ENCODE data around the gene TTC33.

The TTC33 gene

GRCh38 chr5:40683305-40683704, 72.5 kb downstream of the TTC33 start:
- Histone ChIP-seq H3K36me3 (ENCODE audit: control insufficient read depth, insufficient read depth, low read length) (no peaks in the 10 kb centered on the region), H3K9ac (ENCODE audit: low read depth, low read length) (no peak overlapping the region), H3K27me3 (ENCODE audit: control insufficient read depth, insufficient read depth, low read length) (peaks cover 47% of the 10 kb centered on the region), H3K9me3 (ENCODE audit: control insufficient read depth, insufficient read depth, low read length) (no peaks in the 10 kb centered on the region), H3K4me3 (ENCODE audit: low read depth, low read length) (no peak overlapping the region), H3K4me1 (ENCODE audit: control insufficient read depth, insufficient read depth, low read length) (no peaks in the 10 kb centered on the region)

GRCh38 chr5:40682154-40683017, 73.4 kb downstream of the TTC33 start:
- no peaks in the 10 kb centered on the region for H3K9me3 ChIP-seq (ENCODE audit: control insufficient read depth, insufficient read depth, low read length)
- no peaks in the 10 kb centered on the region for H3K4me1 ChIP-seq (ENCODE audit: control insufficient read depth, insufficient read depth, low read length)
- H3K36me3 ChIP-seq (ENCODE audit: control insufficient read depth, insufficient read depth, low read length) = no peaks in the 10 kb centered on the region
- no peak overlapping the region for H3K9ac ChIP-seq (ENCODE audit: low read depth, low read length)
- peaks cover 52% of the 10 kb centered on the region for H3K27me3 ChIP-seq (ENCODE audit: control insufficient read depth, insufficient read depth, low read length)
- peak overlapping the region; percentile 69 for H3K4me3 ChIP-seq (ENCODE audit: low read depth, low read length)

- no peaks in the 10 kb centered on the region for H3K4me1 ChIP-seq (ENCODE audit: control insufficient read depth, insufficient read depth, low read length)
- peaks cover 52% of the 10 kb centered on the region for H3K27me3 ChIP-seq (ENCODE audit: control insufficient read depth, insufficient read depth, low read length)
- no peaks in the 10 kb centered on the region for H3K9me3 ChIP-seq (ENCODE audit: control insufficient read depth, insufficient read depth, low read length)
- no peak overlapping the region for H3K9ac ChIP-seq (ENCODE audit: low read depth, low read length)
- no peaks in the 10 kb centered on the region for H3K36me3 ChIP-seq (ENCODE audit: control insufficient read depth, insufficient read depth, low read length)
- H3K4me3 ChIP-seq (ENCODE audit: low read depth, low read length) = peak overlapping the region; percentile 69
Observed at GRCh38 chr5:40681363-40682153, 74.2 kb downstream of the TTC33 start.

GRCh38 chr5:40680741-40681362, 74.9 kb downstream of the TTC33 start:
- H3K4me1 ChIP-seq (ENCODE audit: control insufficient read depth, insufficient read depth, low read length) = no peaks in the 10 kb centered on the region
- H3K9ac ChIP-seq (ENCODE audit: low read depth, low read length) = no peak overlapping the region
- peak overlapping the region; percentile 69 for H3K4me3 ChIP-seq (ENCODE audit: low read depth, low read length)

GRCh38 chr5:40679913-40680681, 75.7 kb downstream of the TTC33 start, which contains the start of gene PTGER4:
TSS of gene PTGER4 (plus strand) at chr5:40679915. CDS start at chr5:40680994, 1,079 bp downstream.
- Histone ChIP-seq H3K27me3 (ENCODE audit: control insufficient read depth, insufficient read depth, low read length) (peaks cover 50% of the 10 kb centered on the region), H3K9ac (ENCODE audit: low read depth, low read length) (peak within 1 kb of the TSS; percentile 48), H3K36me3 (ENCODE audit: control insufficient read depth, insufficient read depth, low read length) (no peaks in the 10 kb centered on the region), H3K9me3 (ENCODE audit: control insufficient read depth, insufficient read depth, low read length) (no peaks in the 10 kb centered on the region), H3K4me3 (ENCODE audit: low read depth, low read length) (peak within 1 kb of the TSS; percentile 81), H3K4me1 (ENCODE audit: control insufficient read depth, insufficient read depth, low read length) (no peaks in the 10 kb centered on the region)

More at GRCh38 chr5:40680741-40681362, 74.9 kb downstream of the TTC33 start:
- H3K36me3 ChIP-seq (ENCODE audit: control insufficient read depth, insufficient read depth, low read length) = no peaks in the 10 kb centered on the region
- no peaks in the 10 kb centered on the region for H3K9me3 ChIP-seq (ENCODE audit: control insufficient read depth, insufficient read depth, low read length)
- peaks cover 50% of the 10 kb centered on the region for H3K27me3 ChIP-seq (ENCODE audit: control insufficient read depth, insufficient read depth, low read length)

- peaks cover 50% of the 10 kb centered on the region for H3K27me3 ChIP-seq (ENCODE audit: control insufficient read depth, insufficient read depth, low read length)
Observed at GRCh38 chr5:40679148-40679912, 76.4 kb downstream of the TTC33 start.

GRCh38 chr5:40678460-40679147, 77.2 kb downstream of the TTC33 start:
- H3K4me1 ChIP-seq (ENCODE audit: control insufficient read depth, insufficient read depth, low read length) = no peaks in the 10 kb centered on the region

More at GRCh38 chr5:40679148-40679912, 76.4 kb downstream of the TTC33 start:
- Histone ChIP-seq H3K9me3 (ENCODE audit: control insufficient read depth, insufficient read depth, low read length) (no peaks in the 10 kb centered on the region), H3K36me3 (ENCODE audit: control insufficient read depth, insufficient read depth, low read length) (no peaks in the 10 kb centered on the region), H3K9ac (ENCODE audit: low read depth, low read length) (no peak overlapping the region), H3K4me3 (ENCODE audit: low read depth, low read length) (peak overlapping the region; percentile 81), H3K4me1 (ENCODE audit: control insufficient read depth, insufficient read depth, low read length) (no peaks in the 10 kb centered on the region)

GRCh38 chr5:40678026-40678425, 77.7 kb downstream of the TTC33 start:
- no peaks in the 10 kb centered on the region for H3K4me1 ChIP-seq (ENCODE audit: control insufficient read depth, insufficient read depth, low read length)
- no peaks in the 10 kb centered on the region for H3K36me3 ChIP-seq (ENCODE audit: control insufficient read depth, insufficient read depth, low read length)
- no peaks in the 10 kb centered on the region for H3K9me3 ChIP-seq (ENCODE audit: control insufficient read depth, insufficient read depth, low read length)
- no peak overlapping the region for H3K4me3 ChIP-seq (ENCODE audit: low read depth, low read length)
- no peak overlapping the region for H3K9ac ChIP-seq (ENCODE audit: low read depth, low read length)
- peaks cover 43% of the 10 kb centered on the region for H3K27me3 ChIP-seq (ENCODE audit: control insufficient read depth, insufficient read depth, low read length)

More at GRCh38 chr5:40678460-40679147, 77.2 kb downstream of the TTC33 start:
- H3K9me3 ChIP-seq (ENCODE audit: control insufficient read depth, insufficient read depth, low read length) = no peaks in the 10 kb centered on the region
- peaks cover 49% of the 10 kb centered on the region for H3K27me3 ChIP-seq (ENCODE audit: control insufficient read depth, insufficient read depth, low read length)
- peak overlapping the region; percentile 81 for H3K4me3 ChIP-seq (ENCODE audit: low read depth, low read length)
- H3K9ac ChIP-seq (ENCODE audit: low read depth, low read length) = no peak overlapping the region
- no peaks in the 10 kb centered on the region for H3K36me3 ChIP-seq (ENCODE audit: control insufficient read depth, insufficient read depth, low read length)

GRCh38 chr5:40677456-40677855, 78.3 kb downstream of the TTC33 start:
- peaks cover 37% of the 10 kb centered on the region for H3K27me3 ChIP-seq (ENCODE audit: control insufficient read depth, insufficient read depth, low read length)
- no peak overlapping the region for H3K4me3 ChIP-seq (ENCODE audit: low read depth, low read length)
- H3K36me3 ChIP-seq (ENCODE audit: control insufficient read depth, insufficient read depth, low read length) = no peaks in the 10 kb centered on the region
- H3K4me1 ChIP-seq (ENCODE audit: control insufficient read depth, insufficient read depth, low read length) = no peaks in the 10 kb centered on the region
- no peaks in the 10 kb centered on the region for H3K9me3 ChIP-seq (ENCODE audit: control insufficient read depth, insufficient read depth, low read length)
- H3K9ac ChIP-seq (ENCODE audit: low read depth, low read length) = no peak overlapping the region

GRCh38 chr5:40676613-40677343, 79.0 kb downstream of the TTC33 start:
- no peaks in the 10 kb centered on the region for H3K9me3 ChIP-seq (ENCODE audit: control insufficient read depth, insufficient read depth, low read length)
- no peak overlapping the region for H3K4me3 ChIP-seq (ENCODE audit: low read depth, low read length)
- H3K9ac ChIP-seq (ENCODE audit: low read depth, low read length) = no peak overlapping the region
- no peaks in the 10 kb centered on the region for H3K36me3 ChIP-seq (ENCODE audit: control insufficient read depth, insufficient read depth, low read length)
- peaks cover 30% of the 10 kb centered on the region for H3K27me3 ChIP-seq (ENCODE audit: control insufficient read depth, insufficient read depth, low read length)
- no peaks in the 10 kb centered on the region for H3K4me1 ChIP-seq (ENCODE audit: control insufficient read depth, insufficient read depth, low read length)
